HCT116 (cell line): ENCODE results near the gene ACTN4. TPM values are rescaled to one million over a fixed set of nuclear protein-coding genes. Genes with fewer than 3 reads are reported as not detected.

Experiments
- ATAC-seq: fragments of 200-7000 bp; cut with Tn5 transposase; 2 replicates; pipeline ENCODE4 v1.9.1; 2020; ENCODE audit warnings: mild to moderate bottlenecking, moderate library complexity
- BruUV-seq: library from RNA; stranded (reverse); fragments of 400-500 nt; replicated peaks from 2 replicates; lab custom pipeline; 2021; lab: Mats Ljungman, UMichigan
- CTCF ChIA-PET: fragments of 300-600 bp; sonication (Branson Sonifier 250); formaldehyde crosslinking; loops from one replicate; lab custom pipeline; 2021; ENCODE audit warnings: antibody characterized with exemption; lab: Charles Lee
- POLR2A ChIA-PET: fragments of 300-600, 350-600 bp; sonication (Branson Sonifier 250); formaldehyde crosslinking; loops from one replicate; lab custom pipeline; 2021; ENCODE audit warnings: antibody characterized with exemption; lab: Charles Lee
- RAD21 ChIA-PET, 2 experiments: fragments of 300-600 bp; sonication (Branson Sonifier 250); formaldehyde crosslinking; loops; one replicate each; lab custom pipeline; 2023; ENCODE audit warnings: low total read pairs in 2 of 2; ENCODE audit not compliant: uncharacterized antibody in 2 of 2, unreplicated experiment in 2 of 2, low non-redundant PET in 1 of 2; lab: Charles Lee
- DNase-seq: peaks from one replicate; pipeline ENCODE4 v3.0.0-alpha.2; 2010; ENCODE audit warnings: low read depth, low spot score
- H2AFZ ChIP-seq: fragments of 200-600 bp; shearing (Covaris generic), sonication (generic); 2 replicates; pipeline ENCODE4 v1.6.1; 2017; ENCODE audit warnings: low read depth, mixed run types, mixed read lengths, antibody characterized with exemption, low read length; ENCODE audit not compliant: poor library complexity, severe bottlenecking
- H3K27ac ChIP-seq: 2 replicates; pipeline ENCODE4 v1.5.1; 2012; ENCODE audit warnings: low read depth, low read length
- H3K27me3 ChIP-seq: fragments of 200-600 bp; sonication (generic); 2 replicates; pipeline ENCODE4 v1.6.1; 2016; ENCODE audit warnings: mixed run types, low read length, mixed read lengths; ENCODE audit not compliant: insufficient read depth
- H3K36me3 ChIP-seq, 2 experiments: fragments of 200-500 bp in 1 of 2; fragments of 200-600 bp in 1 of 2; sonication (Bioruptor generic) in 1 of 2; sonication (generic) in 1 of 2; 2 replicates each; pipeline versions ENCODE4 v1.5.1 to v1.6.1; 2014 to 2016; ENCODE audit warnings: low read length in 2 of 2, inconsistent platforms in 1 of 2, mixed read lengths in 1 of 2, mixed run types in 1 of 2; ENCODE audit not compliant: insufficient read depth in 2 of 2, control insufficient read depth in 1 of 2
- H3K4me1 ChIP-seq, 2 experiments: fragments of 200-600 bp in 1 of 2; sonication (generic) in 1 of 2; 2 replicates each; pipeline versions ENCODE4 v1.5.1 to v1.6.1; 2012 to 2017; ENCODE audit warnings: low read length in 2 of 2, inconsistent platforms in 1 of 2, mild to moderate bottlenecking in 1 of 2, mixed read lengths in 1 of 2, mixed run types in 1 of 2, moderate library complexity in 1 of 2; ENCODE audit not compliant: insufficient read depth in 2 of 2, control insufficient read depth in 1 of 2
- H3K4me2 ChIP-seq: fragments of 200-600 bp; sonication (generic); 2 replicates; pipeline ENCODE4 v1.6.1; 2017; ENCODE audit warnings: mixed run types, low read length, mixed read lengths
- H3K4me3 ChIP-seq, 2 experiments: fragments of 200-600 bp in 1 of 2; sonication (generic) in 1 of 2; replicated peaks in 1 of 2; 2 replicates each; pipeline ENCODE4 v1.5.1; 2011 to 2016; ENCODE audit warnings: low read length in 2 of 2, control low read depth in 1 of 2, low read depth in 1 of 2, mild to moderate bottlenecking in 1 of 2, mixed read lengths in 1 of 2, mixed run types in 1 of 2
- H3K79me2 ChIP-seq: fragments of 200-600 bp; sonication (generic); 2 replicates; pipeline ENCODE4 v1.6.1; 2017; ENCODE audit warnings: mild to moderate bottlenecking, mixed run types, low read length, moderate library complexity, mixed read lengths; ENCODE audit not compliant: insufficient read depth
- H3K9ac ChIP-seq: fragments of 200-600 bp; sonication (generic); 2 replicates; pipeline ENCODE4 v1.6.1; 2016; ENCODE audit warnings: low read length, mixed read lengths
- H3K9me2 ChIP-seq: fragments of 200-600 bp; sonication (generic), shearing (Covaris generic); 2 replicates; pipeline ENCODE4 v1.6.1; 2017; ENCODE audit warnings: mixed run types, mild to moderate bottlenecking, moderate library complexity; ENCODE audit not compliant: insufficient read depth
- H3K9me3 ChIP-seq, 2 experiments: fragments of 200-500 bp in 1 of 2; fragments of 200-600 bp in 1 of 2; sonication (Bioruptor generic) in 1 of 2; sonication (generic) in 1 of 2; 2 replicates each; pipeline ENCODE4 v1.6.1; 2014 to 2017; ENCODE audit warnings: low read length in 2 of 2, mixed read lengths in 2 of 2, inconsistent platforms in 1 of 2, low read depth in 1 of 2, mild to moderate bottlenecking in 1 of 2, mixed run types in 1 of 2, moderate library complexity in 1 of 2; ENCODE audit not compliant: control insufficient read depth in 1 of 2, insufficient read depth in 1 of 2
- H4K20me1 ChIP-seq: fragments of 200-600 bp; sonication (generic), shearing (Covaris generic); 2 replicates; pipeline ENCODE4 v1.6.1; 2017; ENCODE audit warnings: mixed run types, mild to moderate bottlenecking, moderate library complexity; ENCODE audit not compliant: insufficient read depth
- ATF3 ChIP-seq: IDR thresholded peaks from 2 replicates; pipeline ENCODE4 v1.6.1; 2012
- CBX3 ChIP-seq: IDR thresholded peaks from 2 replicates; pipeline ENCODE4 v1.6.1; 2012; ENCODE audit warnings: low read depth
- CEBPB ChIP-seq: IDR thresholded peaks from 2 replicates; pipeline ENCODE4 v1.6.1; 2012; ENCODE audit warnings: low read depth
- CTCF ChIP-seq, 3 experiments: fragments of 200-600 bp in 1 of 3; sonication (generic) in 1 of 3; IDR thresholded peaks in 2 of 3; conservative IDR thresholded peaks in 1 of 3; 2 replicates each; pipeline ENCODE4 v1.5.1; 2012 to 2017; ENCODE audit warnings: low read depth in 2 of 3, low read length in 2 of 3, antibody characterized with exemption in 1 of 3, borderline replicate concordance in 1 of 3, control low read depth in 1 of 3, mild to moderate bottlenecking in 1 of 3, mixed read lengths in 1 of 3, mixed run types in 1 of 3, moderate library complexity in 1 of 3; ENCODE audit not compliant: insufficient read depth in 1 of 3
- EGR1 ChIP-seq: IDR thresholded peaks from 2 replicates; pipeline ENCODE4 v1.6.1; 2012; ENCODE audit warnings: low read depth
- ELF1 ChIP-seq: IDR thresholded peaks from 2 replicates; pipeline ENCODE4 v1.6.1; 2012; ENCODE audit warnings: low read depth, borderline replicate concordance
- EZH2 ChIP-seq: fragments of 200-600 bp; sonication (generic); IDR thresholded peaks from 2 replicates; pipeline ENCODE4 v1.6.1; 2017; ENCODE audit warnings: antibody characterized with exemption, mixed run types
- FOSL1 ChIP-seq: IDR thresholded peaks from 2 replicates; pipeline ENCODE4 v1.6.1; 2012; ENCODE audit warnings: low read depth
- JUND ChIP-seq: IDR thresholded peaks from 2 replicates; pipeline ENCODE4 v1.6.1; 2012
- POLR2AphosphoS5 ChIP-seq: IDR thresholded peaks from 2 replicates; pipeline ENCODE4 v1.6.1; 2011; ENCODE audit warnings: mild to moderate bottlenecking, low read depth, low read length, moderate library complexity
- RAD21 ChIP-seq: IDR thresholded peaks from 2 replicates; pipeline ENCODE4 v1.6.1; 2012; ENCODE audit warnings: low read depth, mild to moderate bottlenecking
- REST ChIP-seq: IDR thresholded peaks from 2 replicates; pipeline ENCODE4 v1.6.1; 2012; ENCODE audit warnings: low read depth
- SIN3A ChIP-seq: IDR thresholded peaks from 2 replicates; pipeline ENCODE4 v1.6.1; 2012; ENCODE audit warnings: low read depth
- SP1 ChIP-seq: IDR thresholded peaks from 2 replicates; pipeline ENCODE4 v1.6.1; 2012; ENCODE audit warnings: low read depth
- TCF7L2 ChIP-seq: IDR thresholded peaks from 2 replicates; pipeline ENCODE4 v1.7.0; 2011; ENCODE audit warnings: borderline replicate concordance, inconsistent platforms; ENCODE audit not compliant: insufficient read depth, insufficient read length; ENCODE audit errors: extremely low read depth
- YY1 ChIP-seq: IDR thresholded peaks from 2 replicates; pipeline ENCODE4 v1.6.1; 2011; ENCODE audit warnings: low read length, low read depth, moderate library complexity, mild to moderate bottlenecking; ENCODE audit not compliant: insufficient replicate concordance; ENCODE audit errors: extremely low read depth
- ZBTB33 ChIP-seq: IDR thresholded peaks from 2 replicates; pipeline ENCODE4 v1.6.1; 2011; ENCODE audit warnings: mild to moderate bottlenecking, low read length, moderate library complexity; ENCODE audit not compliant: insufficient replicate concordance; ENCODE audit errors: extremely low read depth
- ZNF274 ChIP-seq: fragments of 200-500 bp; sonication (Bioruptor generic); IDR thresholded peaks from 2 replicates; pipeline ENCODE4 v1.6.1; 2014; ENCODE audit warnings: mild to moderate bottlenecking, low read depth, low read length, inconsistent platforms
- intact Hi-C: fragments of 100-400 bp; cut with micrococcal nuclease; formaldehyde crosslinking; loops from 2 replicates; pipeline ENCODE4 v1.10.0; 2022
- total RNA-seq: library from RNA; stranded (reverse); gene quantifications from one replicate; pipeline ENCODE4 v1.2.1, GENCODE V29; 2021; ENCODE audit not compliant: unreplicated experiment

The ACTN4 gene
- total RNA-seq, 1 experiment from 2014 or later: 651 TPM

- Histone ChIP-seq H3K27ac (peak overlapping the region; percentile 72), H3K4me2 (peak overlapping the region; percentile 75), H4K20me1 (peaks cover 17% of the 10 kb centered on the region; the same call in 1 of the 2 replicates), H3K27me3 (no peaks in the 10 kb centered on the region), H3K9me3 (no peaks in the 10 kb centered on the region), H3K79me2 (peaks cover 100% of the 10 kb centered on the region), H2AFZ (no peak overlapping the region), H3K9me2 (no peaks in the 10 kb centered on the region), H3K4me1 (peaks cover 98 to 100% of the 10 kb centered on the region in 2 experiments), H3K9ac (0 out of 2 replicates have a peak overlapping the region, but pooled peaks have one; percentile 71), H3K4me3 (no peak overlapping the region), H3K36me3 (peaks cover 0 to 7% of the 10 kb centered on the region in 2 experiments; a peak in 1 of 4 replicates)
- ChIA-PET RAD21 (no interaction called here), POLR2A (no interaction called here), CTCF (no interaction called here)
- intact Hi-C loops: no loop called here
- no TSS peak for BruUV-seq
- no peak for ATAC-seq
- no peak for TF ChIP-seq YY1
- no peak for TF ChIP-seq ZBTB33
- TF ChIP-seq ZNF274: no peak
- TF ChIP-seq CBX3: no peak
- no peak for TF ChIP-seq CEBPB
- TF ChIP-seq SP1: no peak
- TF ChIP-seq REST: no peak
- no peak for TF ChIP-seq RAD21
- no peak for TF ChIP-seq SIN3A
- TF ChIP-seq FOSL1: no peak
- TF ChIP-seq ATF3: no peak
- TF ChIP-seq ELF1: no peak
- TF ChIP-seq EGR1: no peak
- TF ChIP-seq EZH2: no peak
- no peak for TF ChIP-seq JUND
- no peak for TF ChIP-seq CTCF (IDR thresholded peaks at IDR 0.05 in 2 of 3, conservative IDR thresholded peaks at IDR 0.05 in 1 of 3; ENCODE audit: borderline replicate concordance in 1 of 3, insufficient read depth in 1 of 3, low read depth in 2 of 3, low read length in 2 of 3)
- TF ChIP-seq TCF7L2: no peak
- no peak for TF ChIP-seq POLR2AphosphoS5
- no peak for DNase-seq
Observed at GRCh38 chr19:38654628-38655055, 7.2 kb downstream of the ACTN4 start.
